Measurements from ENCODE around the gene PTPN14. TPM values are rescaled to one million over a fixed set of nuclear protein-coding genes. Genes with fewer than 3 reads are reported as not detected.

Gene PTPN14
- total RNA-seq, 6 experiments from 2014 or later: 1.6 to 4.6 (median 2.1) TPM

- Histone ChIP-seq H3K36me3 (no peaks in the 10 kb centered on the region), H3K27me3 (no peaks in the 10 kb centered on the region), H3K27ac (no peak overlapping the region), H3K4me1 (no peaks in the 10 kb centered on the region), H3K9me3 (no peaks in the 10 kb centered on the region), H3K4me3 (no peak overlapping the region)
- TF ChIP-seq POLR2A (IDR thresholded peaks at IDR 0.05): no peak
- no peak for TF ChIP-seq CTCF (IDR thresholded peaks at IDR 0.05)
- WGBS (ENCODE audit: insufficient coverage, low coverage, low lambda C conversion rate, missing lambda C conversion rate): 87% methylated on average over 9 of the region's 12 CpGs
- DNase-seq (no peak), ATAC-seq (no peak)
- intact Hi-C loops (cut with DNase I): no loop called here
These were observed 187.0 kb downstream of the PTPN14 start for GRCh38 chr1:214364386-214364785.

- ATAC-seq (no peak), DNase-seq (no peak)
- Histone ChIP-seq H3K9me3 (no peaks in the 10 kb centered on the region), H3K27me3 (no peaks in the 10 kb centered on the region), H3K4me3 (no peak overlapping the region), H3K36me3 (no peaks in the 10 kb centered on the region), H3K27ac (no peak overlapping the region), H3K4me1 (no peaks in the 10 kb centered on the region)
- WGBS (ENCODE audit: insufficient coverage, low coverage, low lambda C conversion rate, missing lambda C conversion rate): 38% methylated on average over 3 of the region's 4 CpGs
- intact Hi-C loops (cut with DNase I): no loop called here
- TF ChIP-seq POLR2A (IDR thresholded peaks at IDR 0.05) (no peak), CTCF (IDR thresholded peaks at IDR 0.05) (no peak)
These were observed 188.0 kb downstream of the PTPN14 start for GRCh38 chr1:214363386-214363785.

GRCh38 chr1:214362188-214362882 lies 189.1 kb downstream of the PTPN14 start:
- intact Hi-C loops (cut with DNase I): no loop called here
- Histone ChIP-seq H3K36me3 (no peaks in the 10 kb centered on the region), H3K4me3 (no peak overlapping the region), H3K27ac (no peak overlapping the region), H3K4me1 (no peaks in the 10 kb centered on the region), H3K27me3 (no peaks in the 10 kb centered on the region), H3K9me3 (no peaks in the 10 kb centered on the region)
- DNase-seq (no peak), ATAC-seq (peak; percentile 43 to 63 (median 54))
- 34% methylated on average over 7 of the region's 9 CpGs for WGBS (ENCODE audit: insufficient coverage, low coverage, low lambda C conversion rate, missing lambda C conversion rate)
- TF ChIP-seq POLR2A (IDR thresholded peaks at IDR 0.05): no peak
- TF ChIP-seq CTCF (IDR thresholded peaks at IDR 0.05): no peak

GRCh38 chr1:214361636-214362035 lies 189.8 kb downstream of the PTPN14 start:
- ATAC-seq: no peak
- Histone ChIP-seq H3K27me3 (no peaks in the 10 kb centered on the region), H3K4me3 (no peak overlapping the region), H3K4me1 (no peaks in the 10 kb centered on the region), H3K9me3 (no peaks in the 10 kb centered on the region), H3K36me3 (no peaks in the 10 kb centered on the region), H3K27ac (no peak overlapping the region)
- intact Hi-C loops (cut with DNase I): no loop called here
- DNase-seq: no peak
- TF ChIP-seq POLR2A (IDR thresholded peaks at IDR 0.05) (no peak), CTCF (IDR thresholded peaks at IDR 0.05) (no peak)
- WGBS (ENCODE audit: insufficient coverage, low coverage, low lambda C conversion rate, missing lambda C conversion rate): 38% methylated on average over 1 of the region's 1 CpG
